Right atrium auricular region (tissue), 2 donors: ENCODE data around the gene ZBTB16. TPM values are rescaled to one million over a fixed set of nuclear protein-coding genes. Genes with fewer than 3 reads are reported as not detected.

Source experiments
- DNase-seq: peaks from one replicate; pipeline ENCODE4 v3.0.0-alpha.2; 2019; ENCODE audit warnings: low spot score
- H3K27ac ChIP-seq, 2 donors: fragments of 200-600 bp; sonication (generic); 1 replicate in 1 of 2; 2 replicates in 1 of 2; pipeline ENCODE4 v1.5.1; 2016 to 2019
- H3K27me3 ChIP-seq, 2 donors: fragments of 200-600 bp; sonication (generic); one replicate each; pipeline versions ENCODE4 v1.5.1 to v1.6.0; 2017 to 2019
- H3K36me3 ChIP-seq: fragments of 200-600 bp; sonication (generic); one replicate; pipeline ENCODE4 v1.5.1; 2016
- H3K4me1 ChIP-seq, 2 donors: fragments of 200-600 bp; sonication (generic); one replicate each; pipeline versions ENCODE4 v1.5.1 to v1.6.0; 2017 to 2019
- H3K4me3 ChIP-seq, 2 donors: fragments of 200-600 bp; sonication (generic); 1 replicate in 1 of 2; 2 replicates in 1 of 2; pipeline ENCODE4 v1.5.1; 2017 to 2019; ENCODE audit warnings: mild to moderate bottlenecking in 1 of 2, moderate library complexity in 1 of 2
- H3K9me3 ChIP-seq, 2 donors: fragments of 200-600 bp; sonication (generic); one replicate each; pipeline ENCODE4 v1.5.1; 2019
- CTCF ChIP-seq, 2 donors: fragments of 200-600 bp; sonication (generic); IDR thresholded peaks; one replicate each; pipeline ENCODE4 v1.5.1; 2019; ENCODE audit warnings: antibody characterized with exemption in 2 of 2
- total RNA-seq, 2 donors: library from RNA; depleted of rRNA; stranded (reverse); fragments of >200 nt; gene quantifications; one replicate each; pipeline ENCODE4 v1.1.0, GENCODE V29; 2016

Gene ZBTB16
- total RNA-seq, 2 donors from 2014 or later, result 65.5 to 101 TPM

GRCh38 chr11:114279792-114280546, 220.5 kb downstream of the ZBTB16 start:
- H3K4me3 ChIP-seq, result no peak overlapping the region
- H3K9me3 ChIP-seq, result no peaks in the 10 kb centered on the region
- H3K27me3 ChIP-seq, result no peaks in the 10 kb centered on the region
- peaks cover 0 to 16% of the 10 kb centered on the region in 2 donors for H3K4me1 ChIP-seq
- no peak for TF ChIP-seq CTCF (IDR thresholded peaks at IDR 0.05)
- DNase-seq, result no peak
- H3K27ac ChIP-seq, result peak overlapping the region; percentile 45 to 74
- H3K36me3 ChIP-seq, result no peaks in the 10 kb centered on the region

- Histone ChIP-seq H3K4me1 (peaks cover 0 to 16% of the 10 kb centered on the region in 2 donors), H3K27ac (peak overlapping the region; percentile 45 to 74), H3K9me3 (no peaks in the 10 kb centered on the region), H3K4me3 (no peak overlapping the region), H3K27me3 (no peaks in the 10 kb centered on the region), H3K36me3 (no peaks in the 10 kb centered on the region)
- TF ChIP-seq CTCF (IDR thresholded peaks at IDR 0.05), result peak; percentile 30 to 57
- DNase-seq, result no peak
These were observed 221.2 kb downstream of the ZBTB16 start for GRCh38 chr11:114280696-114281095.

GRCh38 chr11:114281388-114281956, 222.0 kb downstream of the ZBTB16 start:
- H3K4me1 ChIP-seq, result peaks cover 0 to 16% of the 10 kb centered on the region in 2 donors
- no peaks in the 10 kb centered on the region for H3K27me3 ChIP-seq
- TF ChIP-seq CTCF (IDR thresholded peaks at IDR 0.05), result no peak
- no peak for DNase-seq
- peak overlapping the region in 1 of 2 donors; percentile 74 for H3K27ac ChIP-seq
- no peak overlapping the region for H3K4me3 ChIP-seq
- no peaks in the 10 kb centered on the region for H3K36me3 ChIP-seq
- no peaks in the 10 kb centered on the region for H3K9me3 ChIP-seq

GRCh38 chr11:114282488-114282887, 223.0 kb downstream of the ZBTB16 start:
- no peaks in the 10 kb centered on the region for H3K27me3 ChIP-seq
- no peaks in the 10 kb centered on the region for H3K9me3 ChIP-seq
- no peak overlapping the region for H3K27ac ChIP-seq
- peaks cover 0 to 16% of the 10 kb centered on the region in 2 donors for H3K4me1 ChIP-seq
- H3K36me3 ChIP-seq, result no peaks in the 10 kb centered on the region
- no peak for TF ChIP-seq CTCF (IDR thresholded peaks at IDR 0.05)
- DNase-seq, result no peak
- no peak overlapping the region for H3K4me3 ChIP-seq

- Histone ChIP-seq H3K27ac (no peak overlapping the region), H3K4me1 (peaks cover 0 to 16% of the 10 kb centered on the region in 2 donors), H3K27me3 (no peaks in the 10 kb centered on the region), H3K4me3 (no peak overlapping the region), H3K36me3 (no peaks in the 10 kb centered on the region), H3K9me3 (no peaks in the 10 kb centered on the region)
- DNase-seq, result no peak
- TF ChIP-seq CTCF (IDR thresholded peaks at IDR 0.05), result no peak
These were observed 223.9 kb downstream of the ZBTB16 start for GRCh38 chr11:114283422-114283821.
